ENCODE results near the gene FAM135A. TPM values are rescaled to one million over a fixed set of nuclear protein-coding genes. Genes with fewer than 3 reads are reported as not detected.

The FAM135A gene
- total and polyA plus RNA-seq, 4 donors = 2.7 to 15.6 (median 5.8) TPM

DNA sequence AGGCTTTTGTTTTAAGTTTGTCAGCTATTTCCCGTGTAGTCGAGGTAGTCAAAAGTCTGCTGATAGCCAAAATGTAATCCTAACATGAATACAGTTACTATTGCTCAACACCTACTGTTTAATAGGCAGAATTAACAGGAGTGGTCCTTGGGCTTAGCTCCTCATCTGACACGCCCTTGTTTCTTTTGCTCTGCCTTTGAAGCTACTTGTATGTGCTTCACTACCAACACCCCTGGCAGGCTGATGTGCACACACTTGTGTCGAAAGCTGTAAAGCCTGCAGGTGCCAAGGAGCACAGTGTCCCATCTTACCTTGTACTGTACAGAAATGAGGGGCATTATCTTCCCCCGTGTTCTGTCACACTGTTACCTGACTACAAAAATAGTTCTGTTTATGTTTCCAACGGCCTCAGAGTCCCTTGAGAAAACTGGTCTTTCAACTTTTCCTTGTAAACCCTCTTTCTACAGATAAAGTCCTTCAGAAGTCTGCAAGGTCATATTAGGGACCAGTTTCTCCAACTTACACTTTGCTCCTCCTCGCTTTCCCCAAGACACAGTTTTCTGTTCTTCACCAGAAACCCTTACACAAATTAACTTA is 162.7 kb downstream of the FAM135A start:
- Histone ChIP-seq H3K36me3 (ENCODE audit: control insufficient read depth in 4 of 4, insufficient read depth in 3 of 4, low read depth in 1 of 4, low read length in 3 of 4) (peaks cover 0 to 10% (median 2%) of the 10 kb centered on the region in 4 donors), H3K27ac (ENCODE audit: low read depth in 1 of 2, low read length in 2 of 2) (no peak overlapping the region), H3K27me3 (ENCODE audit: control insufficient read depth in 4 of 4, insufficient read depth in 4 of 4, low read length in 3 of 4) (no peaks in the 10 kb centered on the region), H3K9me3 (ENCODE audit: control insufficient read depth in 4 of 4, low read length in 3 of 4) (no peaks in the 10 kb centered on the region), H3K9ac (ENCODE audit: low read depth in 1 of 2, low read length in 2 of 2) (no peak overlapping the region), H3K4me3 (ENCODE audit: low read depth in 1 of 3, low read length in 3 of 3) (no peak overlapping the region), H3K4me1 (ENCODE audit: control insufficient read depth in 4 of 4, insufficient read depth in 4 of 4, low read length in 3 of 4) (no peaks in the 10 kb centered on the region)
- WGBS = 76% methylated on average over 7 of the region's 7 CpGs
- no peak for DNase-seq (ENCODE audit: low spot score)
- TF ChIP-seq, protein P1, sequence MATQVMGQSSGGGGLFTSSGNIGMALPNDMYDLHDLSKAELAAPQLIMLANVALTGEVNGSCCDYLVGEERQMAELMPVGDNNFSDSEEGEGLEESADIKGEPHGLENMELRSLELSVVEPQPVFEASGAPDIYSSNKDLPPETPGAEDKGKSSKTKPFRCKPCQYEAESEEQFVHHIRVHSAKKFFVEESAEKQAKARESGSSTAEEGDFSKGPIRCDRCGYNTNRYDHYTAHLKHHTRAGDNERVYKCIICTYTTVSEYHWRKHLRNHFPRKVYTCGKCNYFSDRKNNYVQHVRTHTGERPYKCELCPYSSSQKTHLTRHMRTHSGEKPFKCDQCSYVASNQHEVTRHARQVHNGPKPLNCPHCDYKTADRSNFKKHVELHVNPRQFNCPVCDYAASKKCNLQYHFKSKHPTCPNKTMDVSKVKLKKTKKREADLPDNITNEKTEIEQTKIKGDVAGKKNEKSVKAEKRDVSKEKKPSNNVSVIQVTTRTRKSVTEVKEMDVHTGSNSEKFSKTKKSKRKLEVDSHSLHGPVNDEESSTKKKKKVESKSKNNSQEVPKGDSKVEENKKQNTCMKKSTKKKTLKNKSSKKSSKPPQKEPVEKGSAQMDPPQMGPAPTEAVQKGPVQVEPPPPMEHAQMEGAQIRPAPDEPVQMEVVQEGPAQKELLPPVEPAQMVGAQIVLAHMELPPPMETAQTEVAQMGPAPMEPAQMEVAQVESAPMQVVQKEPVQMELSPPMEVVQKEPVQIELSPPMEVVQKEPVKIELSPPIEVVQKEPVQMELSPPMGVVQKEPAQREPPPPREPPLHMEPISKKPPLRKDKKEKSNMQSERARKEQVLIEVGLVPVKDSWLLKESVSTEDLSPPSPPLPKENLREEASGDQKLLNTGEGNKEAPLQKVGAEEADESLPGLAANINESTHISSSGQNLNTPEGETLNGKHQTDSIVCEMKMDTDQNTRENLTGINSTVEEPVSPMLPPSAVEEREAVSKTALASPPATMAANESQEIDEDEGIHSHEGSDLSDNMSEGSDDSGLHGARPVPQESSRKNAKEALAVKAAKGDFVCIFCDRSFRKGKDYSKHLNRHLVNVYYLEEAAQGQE (IDR thresholded peaks at IDR 0.05) = no peak

DNA sequence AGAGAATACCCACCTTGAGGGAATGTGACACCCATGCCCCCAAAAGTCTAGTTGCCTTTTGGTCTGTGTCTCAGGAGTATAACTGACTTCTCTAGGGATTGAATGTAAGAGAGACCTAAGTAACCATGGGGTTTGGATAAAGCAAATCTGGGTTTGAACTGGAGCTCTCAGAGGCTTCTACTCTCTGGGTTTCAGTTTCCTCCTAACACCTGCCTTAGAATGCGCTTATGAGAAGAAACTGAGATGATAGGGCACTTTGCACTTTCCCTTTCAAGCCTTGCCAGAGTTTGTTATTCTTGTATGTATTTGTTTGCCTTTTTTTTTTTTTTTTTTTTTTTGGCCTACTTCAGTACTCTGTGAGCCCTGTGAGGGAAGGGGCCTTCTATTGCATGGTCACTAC is 172.8 kb downstream of the FAM135A start:
- H3K27ac ChIP-seq (ENCODE audit: low read depth in 1 of 2, low read length in 2 of 2) = no peak overlapping the region
- H3K36me3 ChIP-seq (ENCODE audit: control insufficient read depth in 4 of 4, insufficient read depth in 3 of 4, low read depth in 1 of 4, low read length in 3 of 4) = peaks cover 5 to 23% (median 8%) of the 10 kb centered on the region in 4 donors
- no peak overlapping the region for H3K4me3 ChIP-seq (ENCODE audit: low read depth in 1 of 3, low read length in 3 of 3)
- TF ChIP-seq, protein P2, sequence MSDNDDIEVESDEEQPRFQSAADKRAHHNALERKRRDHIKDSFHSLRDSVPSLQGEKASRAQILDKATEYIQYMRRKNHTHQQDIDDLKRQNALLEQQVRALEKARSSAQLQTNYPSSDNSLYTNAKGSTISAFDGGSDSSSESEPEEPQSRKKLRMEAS (IDR thresholded peaks at IDR 0.05) = no peak
- 93% methylated on average over 1 of the region's 1 CpG for WGBS
- no peak overlapping the region for H3K9ac ChIP-seq (ENCODE audit: low read depth in 1 of 2, low read length in 2 of 2)
- no peaks in the 10 kb centered on the region for H3K9me3 ChIP-seq (ENCODE audit: control insufficient read depth in 4 of 4, low read length in 3 of 4)
- DNase-seq (ENCODE audit: low spot score) = no peak
- no peaks in the 10 kb centered on the region for H3K4me1 ChIP-seq (ENCODE audit: control insufficient read depth in 4 of 4, insufficient read depth in 4 of 4, low read length in 3 of 4)
- H3K27me3 ChIP-seq (ENCODE audit: control insufficient read depth in 4 of 4, insufficient read depth in 4 of 4, low read length in 3 of 4) = no peaks in the 10 kb centered on the region

DNA sequence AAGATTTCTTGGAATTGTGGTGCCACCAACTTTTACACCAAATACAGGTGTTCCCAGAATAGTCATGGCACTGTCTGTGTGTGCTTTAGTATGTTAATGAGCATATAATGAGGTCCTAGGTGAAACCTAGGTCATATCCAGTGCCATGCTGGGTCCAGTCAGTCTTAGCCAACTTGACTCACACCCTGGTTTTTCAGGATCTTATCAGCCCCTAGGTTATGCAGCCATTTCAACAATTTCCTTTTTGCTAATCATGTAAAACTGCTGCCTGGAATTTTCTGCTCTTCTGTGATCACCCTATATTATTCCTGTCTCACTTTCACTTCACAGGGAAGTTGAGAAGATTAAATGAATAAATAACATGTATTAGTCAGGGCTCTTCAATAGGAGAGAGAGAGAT is 177.1 kb downstream of the FAM135A start:
- Histone ChIP-seq H3K27ac (ENCODE audit: low read depth in 1 of 2, low read length in 2 of 2) (no peak overlapping the region), H3K9ac (ENCODE audit: low read depth in 1 of 2, low read length in 2 of 2) (no peak overlapping the region), H3K4me1 (ENCODE audit: control insufficient read depth in 4 of 4, insufficient read depth in 4 of 4, low read length in 3 of 4) (no peaks in the 10 kb centered on the region), H3K4me3 (ENCODE audit: low read depth in 1 of 3, low read length in 3 of 3) (no peak overlapping the region), H3K27me3 (ENCODE audit: control insufficient read depth in 4 of 4, insufficient read depth in 4 of 4, low read length in 3 of 4) (no peaks in the 10 kb centered on the region), H3K36me3 (ENCODE audit: control insufficient read depth in 4 of 4, insufficient read depth in 3 of 4, low read depth in 1 of 4, low read length in 3 of 4) (peaks cover 0 to 13% (median 2%) of the 10 kb centered on the region in 4 donors), H3K9me3 (ENCODE audit: control insufficient read depth in 4 of 4, low read length in 3 of 4) (no peaks in the 10 kb centered on the region)
- DNase-seq (ENCODE audit: low spot score) = no peak
- TF ChIP-seq FOXA1 (IDR thresholded peaks at IDR 0.05) (no peak), SP1 (IDR thresholded peaks at IDR 0.05) (no peak), FOXA2 (IDR thresholded peaks at IDR 0.05) (no peak), RAD21 (IDR thresholded peaks at IDR 0.05) (no peak), TAF1 (conservative IDR thresholded peaks at IDR 0.05) (no peak), YY1 (IDR thresholded peaks at IDR 0.05) (no peak), EGR1 (IDR thresholded peaks at IDR 0.05; ENCODE audit: low read depth in 2 of 2) (no peak)
- TF ChIP-seq, protein P3, sequence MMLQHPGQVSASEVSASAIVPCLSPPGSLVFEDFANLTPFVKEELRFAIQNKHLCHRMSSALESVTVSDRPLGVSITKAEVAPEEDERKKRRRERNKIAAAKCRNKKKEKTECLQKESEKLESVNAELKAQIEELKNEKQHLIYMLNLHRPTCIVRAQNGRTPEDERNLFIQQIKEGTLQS (IDR thresholded peaks at IDR 0.05) = no peak
- TF ChIP-seq, protein P4, sequence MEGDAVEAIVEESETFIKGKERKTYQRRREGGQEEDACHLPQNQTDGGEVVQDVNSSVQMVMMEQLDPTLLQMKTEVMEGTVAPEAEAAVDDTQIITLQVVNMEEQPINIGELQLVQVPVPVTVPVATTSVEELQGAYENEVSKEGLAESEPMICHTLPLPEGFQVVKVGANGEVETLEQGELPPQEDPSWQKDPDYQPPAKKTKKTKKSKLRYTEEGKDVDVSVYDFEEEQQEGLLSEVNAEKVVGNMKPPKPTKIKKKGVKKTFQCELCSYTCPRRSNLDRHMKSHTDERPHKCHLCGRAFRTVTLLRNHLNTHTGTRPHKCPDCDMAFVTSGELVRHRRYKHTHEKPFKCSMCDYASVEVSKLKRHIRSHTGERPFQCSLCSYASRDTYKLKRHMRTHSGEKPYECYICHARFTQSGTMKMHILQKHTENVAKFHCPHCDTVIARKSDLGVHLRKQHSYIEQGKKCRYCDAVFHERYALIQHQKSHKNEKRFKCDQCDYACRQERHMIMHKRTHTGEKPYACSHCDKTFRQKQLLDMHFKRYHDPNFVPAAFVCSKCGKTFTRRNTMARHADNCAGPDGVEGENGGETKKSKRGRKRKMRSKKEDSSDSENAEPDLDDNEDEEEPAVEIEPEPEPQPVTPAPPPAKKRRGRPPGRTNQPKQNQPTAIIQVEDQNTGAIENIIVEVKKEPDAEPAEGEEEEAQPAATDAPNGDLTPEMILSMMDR (IDR thresholded peaks at IDR 0.05; ENCODE audit: low read depth, low read length, missing input control) = no peak

All from liver (tissue), 9 donors.